ENCODE data around the gene CERCAM. TPM values are rescaled to one million over a fixed set of nuclear protein-coding genes. Genes with fewer than 3 reads are reported as not detected.

The CERCAM gene
- total and polyA plus RNA-seq, 4 experiments from 2014 or later = 0.29 to 0.64 (median 0.38) TPM; not detected in 1

DNA sequence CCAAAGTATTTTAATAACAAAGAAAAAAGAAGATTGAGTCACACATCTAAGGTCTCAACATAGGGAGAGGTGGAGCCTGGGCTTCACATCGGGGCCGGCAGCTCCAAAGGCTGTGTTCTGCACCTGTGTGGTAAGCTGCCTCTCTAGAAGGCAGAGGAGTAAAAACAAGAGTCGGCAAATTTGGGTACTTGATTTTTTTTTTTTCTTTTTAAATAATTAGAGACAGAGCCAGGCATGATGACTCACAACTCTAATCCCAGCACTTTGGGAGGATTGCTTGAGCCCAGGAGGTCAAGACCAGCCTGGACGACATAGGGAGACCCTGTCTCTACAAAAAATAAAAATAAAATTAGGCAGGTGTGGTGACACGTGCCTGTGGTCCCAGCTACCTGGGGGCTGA lies 44.8 kb upstream of the CERCAM start:
- peaks cover 16 to 28% (median 24%) of the 10 kb centered on the region in 4 donors for H3K4me1 Mint-ChIP-seq
- H3K4me1 ChIP-seq (ENCODE audit: insufficient read depth, low read length) = peaks cover 13% of the 10 kb centered on the region
- H3K27ac ChIP-seq (ENCODE audit: low read depth, low read length) = no peak overlapping the region
- peaks cover 24 to 44% of the 10 kb centered on the region in 2 donors for H3K36me3 Mint-ChIP-seq
- H3K4me3 Mint-ChIP-seq = no peak overlapping the region
- no peaks in the 10 kb centered on the region for H3K9me3 ChIP-seq (ENCODE audit: control insufficient read depth in 1 of 2, low read length in 2 of 2)
- H3K9me3 Mint-ChIP-seq = peaks cover 0 to 2% (median 0%) of the 10 kb centered on the region in 8 donors
- peaks cover 22% of the 10 kb centered on the region for H3K36me3 ChIP-seq (ENCODE audit: insufficient read depth, low read length)
- H3K4me3 ChIP-seq (ENCODE audit: low read length in 2 of 2) = no peak overlapping the region
- peak overlapping the region in 2 of 7 donors; percentile 22 to 58 for H3K27ac Mint-ChIP-seq
- ChIA-PET CTCF (ENCODE audit: partially characterized antibody) (no interaction called here), POLR2A (ENCODE audit: partially characterized antibody) (no interaction called here)
- intact Hi-C loops (cut with micrococcal nuclease) = loop anchor here (10.0 kb wide), 1 partner anchor 399 kb away; the partner anchor contains the start of gene ZER1
- H3K27me3 Mint-ChIP-seq = no peaks in the 10 kb centered on the region
- no peak for DNase-seq
- H3K27me3 ChIP-seq (ENCODE audit: insufficient read depth, low read length) = no peaks in the 10 kb centered on the region

DNA sequence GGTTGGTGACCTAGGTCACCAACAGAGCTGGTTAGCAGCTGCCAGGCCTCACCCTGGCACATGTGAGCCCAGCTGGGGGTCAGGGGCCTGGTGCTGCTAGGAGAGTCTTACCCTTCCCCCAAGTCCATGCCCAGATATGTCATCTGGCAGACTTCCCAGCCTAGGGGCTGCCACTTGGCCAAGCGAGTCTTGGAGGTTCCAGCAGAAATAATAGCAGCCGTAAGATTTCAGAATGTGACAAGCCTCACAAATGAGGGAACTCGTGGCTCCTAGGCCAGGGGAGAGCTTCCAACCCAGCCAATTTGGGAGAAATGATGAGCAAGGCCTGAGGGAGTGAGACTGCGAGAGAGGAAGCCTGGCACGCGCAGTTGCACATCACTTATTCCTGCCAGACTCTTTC lies 38.4 kb upstream of the CERCAM start:
- Histone ChIP-seq H3K36me3 (ENCODE audit: insufficient read depth, low read length) (peaks cover 39% of the 10 kb centered on the region), H3K4me3 (ENCODE audit: low read length in 2 of 2) (no peak overlapping the region), H3K27me3 (ENCODE audit: insufficient read depth, low read length) (no peaks in the 10 kb centered on the region), H3K27ac (ENCODE audit: low read depth, low read length) (no peak overlapping the region), H3K4me1 (ENCODE audit: insufficient read depth, low read length) (no peaks in the 10 kb centered on the region), H3K9me3 (ENCODE audit: control insufficient read depth in 1 of 2, low read length in 2 of 2) (no peaks in the 10 kb centered on the region)
- Mint-ChIP-seq H3K9me3 (peaks cover 0 to 2% (median 0%) of the 10 kb centered on the region in 8 donors), H3K4me3 (no peak overlapping the region), H3K4me1 (peaks cover 0 to 2% (median under 1%) of the 10 kb centered on the region in 4 donors), H3K36me3 (peaks cover 26 to 51% of the 10 kb centered on the region in 2 donors), H3K27ac (peak overlapping the region in 1 of 7 donors; percentile 4), H3K27me3 (no peaks in the 10 kb centered on the region)
- intact Hi-C loops (cut with micrococcal nuclease) = no loop called here
- DNase-seq = no peak
- ChIA-PET CTCF (ENCODE audit: partially characterized antibody) (no interaction called here), POLR2A (ENCODE audit: partially characterized antibody) (interaction anchor here (2.0 kb wide), 1 partner anchor 11 kb away, joined by 6 read pairs; the partner anchor contains the start of gene URM1)

DNA sequence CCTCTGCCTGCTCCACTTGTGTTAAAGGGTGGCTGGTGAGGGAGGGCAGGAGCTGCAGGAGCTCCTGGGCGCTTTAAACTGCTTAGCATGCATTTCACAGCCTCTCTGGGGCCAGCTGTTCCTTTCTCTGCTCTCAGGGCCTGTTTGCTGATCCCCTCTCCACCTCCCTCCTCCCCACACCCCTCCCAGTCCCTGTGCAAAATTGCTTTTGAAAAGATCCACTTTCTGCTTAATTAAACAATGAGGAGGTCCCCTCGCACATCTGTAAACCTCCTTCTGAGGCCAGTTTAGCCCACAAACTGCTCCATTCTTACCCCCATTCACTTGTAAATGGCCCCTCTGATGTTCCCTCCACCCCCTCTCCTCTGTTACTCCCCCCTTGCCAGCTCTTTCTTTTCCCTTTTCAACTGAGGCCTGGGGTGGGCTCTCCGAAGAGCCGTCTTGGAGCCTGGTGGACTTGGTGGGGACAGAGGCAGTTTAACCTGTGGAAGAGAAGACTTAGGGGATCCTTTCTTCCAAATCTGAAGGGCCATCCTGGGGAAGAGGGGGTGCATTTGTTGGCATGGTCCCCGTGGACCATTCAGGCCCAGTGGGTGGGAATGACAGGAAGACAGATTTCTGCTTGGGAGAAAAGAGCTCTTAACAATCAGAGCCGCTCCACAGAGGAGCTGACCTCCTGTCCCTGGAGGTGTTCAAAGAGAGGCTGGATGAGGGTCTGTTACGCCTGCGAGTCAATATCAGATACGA lies 37.5 kb upstream of the CERCAM start:
- Histone ChIP-seq H3K9me3 (ENCODE audit: control insufficient read depth in 1 of 2, low read length in 2 of 2) (no peaks in the 10 kb centered on the region), H3K36me3 (ENCODE audit: insufficient read depth, low read length) (peaks cover 43% of the 10 kb centered on the region), H3K4me1 (ENCODE audit: insufficient read depth, low read length) (no peaks in the 10 kb centered on the region), H3K27me3 (ENCODE audit: insufficient read depth, low read length) (no peaks in the 10 kb centered on the region), H3K4me3 (ENCODE audit: low read length in 2 of 2) (no peak overlapping the region), H3K27ac (ENCODE audit: low read depth, low read length) (no peak overlapping the region)
- Mint-ChIP-seq H3K9me3 (peaks cover 0 to 2% (median 0%) of the 10 kb centered on the region in 8 donors), H3K4me1 (peaks cover 0 to 2% (median under 1%) of the 10 kb centered on the region in 4 donors), H3K4me3 (no peak overlapping the region), H3K36me3 (peaks cover 31 to 57% of the 10 kb centered on the region in 2 donors), H3K27me3 (no peaks in the 10 kb centered on the region), H3K27ac (peak overlapping the region in 2 of 7 donors; percentile 41 to 47)
- ChIA-PET POLR2A (ENCODE audit: partially characterized antibody) (interaction anchor here (1.9 to 2.0 kb wide), 2 partner anchors 12 to 21 kb away, joined by 6 read pairs; partner anchors contain the start of gene URM1), CTCF (ENCODE audit: partially characterized antibody) (interaction anchor here (1.2 kb wide), 1 partner anchor 55 kb away, joined by 3 read pairs; no protein-coding TSS in a partner anchor)
- intact Hi-C loops (cut with micrococcal nuclease) = no loop called here
- DNase-seq = no peak

DNA sequence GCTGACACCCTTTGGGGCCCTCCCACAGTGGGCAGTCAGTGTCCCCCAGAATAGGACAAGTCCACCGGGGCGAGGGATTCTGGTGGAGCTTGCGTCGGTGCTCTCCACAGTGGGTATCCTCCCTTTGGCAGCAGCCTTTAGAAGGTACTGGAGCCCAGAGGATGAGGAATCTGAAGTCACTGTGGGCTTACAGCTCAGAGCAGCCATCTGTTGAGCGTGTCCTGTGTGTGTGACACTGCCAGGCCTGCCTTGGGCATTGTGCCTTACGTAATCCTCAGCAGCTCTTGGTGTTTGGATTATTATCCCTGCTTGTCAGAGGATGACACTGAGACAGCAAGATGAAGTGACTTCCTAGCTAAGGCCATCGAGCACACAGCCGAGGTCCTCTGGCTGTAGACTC lies 36.9 kb upstream of the CERCAM start:
- no peaks in the 10 kb centered on the region for H3K4me1 ChIP-seq (ENCODE audit: insufficient read depth, low read length)
- H3K36me3 Mint-ChIP-seq = peaks cover 31 to 59% of the 10 kb centered on the region in 2 donors
- no peaks in the 10 kb centered on the region for H3K27me3 Mint-ChIP-seq
- no peak overlapping the region for H3K27ac Mint-ChIP-seq
- ChIA-PET POLR2A (ENCODE audit: partially characterized antibody) (interaction anchor here (1.9 to 2.0 kb wide), 2 partner anchors 12 to 22 kb away, joined by 6 read pairs; partner anchors contain the start of gene URM1), CTCF (ENCODE audit: partially characterized antibody) (interaction anchor here (1.2 kb wide), 1 partner anchor 55 kb away, joined by 3 read pairs; no protein-coding TSS in a partner anchor)
- no peak for DNase-seq
- intact Hi-C loops (cut with micrococcal nuclease) = no loop called here
- peaks cover 0 to 2% (median 0%) of the 10 kb centered on the region in 8 donors for H3K9me3 Mint-ChIP-seq
- H3K27me3 ChIP-seq (ENCODE audit: insufficient read depth, low read length) = no peaks in the 10 kb centered on the region
- H3K4me3 Mint-ChIP-seq = no peak overlapping the region
- no peak overlapping the region for H3K4me3 ChIP-seq (ENCODE audit: low read length in 2 of 2)
- no peaks in the 10 kb centered on the region for H3K9me3 ChIP-seq (ENCODE audit: control insufficient read depth in 1 of 2, low read length in 2 of 2)
- peaks cover 45% of the 10 kb centered on the region for H3K36me3 ChIP-seq (ENCODE audit: insufficient read depth, low read length)
- peaks cover 0 to 2% (median under 1%) of the 10 kb centered on the region in 4 donors for H3K4me1 Mint-ChIP-seq
- H3K27ac ChIP-seq (ENCODE audit: low read depth, low read length) = no peak overlapping the region

DNA sequence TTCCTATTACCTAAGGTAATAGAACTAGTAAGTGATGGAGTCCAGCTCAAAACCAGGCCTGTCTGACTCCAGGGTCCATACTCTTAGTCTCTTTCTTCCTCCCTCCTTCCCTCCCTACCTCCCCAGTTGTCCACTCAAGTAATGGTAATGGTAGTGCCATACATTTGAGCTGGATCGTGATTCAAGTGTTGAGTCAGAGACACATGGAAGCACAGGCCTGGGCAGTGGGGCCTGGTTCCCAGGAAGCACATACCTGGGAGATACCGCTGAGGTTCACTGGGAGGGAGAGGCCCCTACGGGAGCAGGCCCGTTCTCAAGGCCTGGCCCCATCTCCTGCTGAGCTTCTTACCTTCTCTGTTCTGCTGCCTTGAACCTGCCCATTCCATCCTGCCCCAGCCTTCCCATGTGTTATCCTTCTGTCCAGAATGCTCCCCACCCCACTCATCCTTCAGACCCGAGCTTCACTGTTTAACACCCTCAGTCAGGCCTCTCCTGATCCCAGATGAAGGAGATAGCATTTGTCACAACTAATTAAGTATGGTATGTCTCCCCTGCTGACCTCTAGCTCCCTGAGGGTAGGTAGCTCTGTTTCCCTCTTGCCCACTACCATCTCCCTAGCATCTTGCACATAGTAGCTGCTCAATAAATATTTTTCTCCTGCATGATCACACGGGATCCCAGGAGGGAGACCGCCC lies 35.7 kb upstream of the CERCAM start:
- H3K4me1 ChIP-seq (ENCODE audit: insufficient read depth, low read length) = no peaks in the 10 kb centered on the region
- no peak for DNase-seq
- Mint-ChIP-seq H3K9me3 (peaks cover 0 to 2% (median 0%) of the 10 kb centered on the region in 8 donors), H3K4me3 (no peak overlapping the region), H3K27ac (no peak overlapping the region), H3K4me1 (peaks cover 0 to 2% (median 0%) of the 10 kb centered on the region in 4 donors), H3K27me3 (no peaks in the 10 kb centered on the region), H3K36me3 (peaks cover 29 to 60% of the 10 kb centered on the region in 2 donors)
- no peak overlapping the region for H3K4me3 ChIP-seq (ENCODE audit: low read length in 2 of 2)
- no peaks in the 10 kb centered on the region for H3K9me3 ChIP-seq (ENCODE audit: control insufficient read depth in 1 of 2, low read length in 2 of 2)
- H3K36me3 ChIP-seq (ENCODE audit: insufficient read depth, low read length) = peaks cover 55% of the 10 kb centered on the region
- CTCF ChIA-PET (ENCODE audit: partially characterized antibody) = no interaction called here
- intact Hi-C loops (cut with micrococcal nuclease) = no loop called here
- H3K27me3 ChIP-seq (ENCODE audit: insufficient read depth, low read length) = no peaks in the 10 kb centered on the region
- H3K27ac ChIP-seq (ENCODE audit: low read depth, low read length) = no peak overlapping the region
- POLR2A ChIA-PET (ENCODE audit: partially characterized antibody) = interaction anchor here (0.9 to 1.9 kb wide), 2 partner anchors 10 to 23 kb away, joined by 3 to 6 read pairs; no protein-coding TSS in a partner anchor

DNA sequence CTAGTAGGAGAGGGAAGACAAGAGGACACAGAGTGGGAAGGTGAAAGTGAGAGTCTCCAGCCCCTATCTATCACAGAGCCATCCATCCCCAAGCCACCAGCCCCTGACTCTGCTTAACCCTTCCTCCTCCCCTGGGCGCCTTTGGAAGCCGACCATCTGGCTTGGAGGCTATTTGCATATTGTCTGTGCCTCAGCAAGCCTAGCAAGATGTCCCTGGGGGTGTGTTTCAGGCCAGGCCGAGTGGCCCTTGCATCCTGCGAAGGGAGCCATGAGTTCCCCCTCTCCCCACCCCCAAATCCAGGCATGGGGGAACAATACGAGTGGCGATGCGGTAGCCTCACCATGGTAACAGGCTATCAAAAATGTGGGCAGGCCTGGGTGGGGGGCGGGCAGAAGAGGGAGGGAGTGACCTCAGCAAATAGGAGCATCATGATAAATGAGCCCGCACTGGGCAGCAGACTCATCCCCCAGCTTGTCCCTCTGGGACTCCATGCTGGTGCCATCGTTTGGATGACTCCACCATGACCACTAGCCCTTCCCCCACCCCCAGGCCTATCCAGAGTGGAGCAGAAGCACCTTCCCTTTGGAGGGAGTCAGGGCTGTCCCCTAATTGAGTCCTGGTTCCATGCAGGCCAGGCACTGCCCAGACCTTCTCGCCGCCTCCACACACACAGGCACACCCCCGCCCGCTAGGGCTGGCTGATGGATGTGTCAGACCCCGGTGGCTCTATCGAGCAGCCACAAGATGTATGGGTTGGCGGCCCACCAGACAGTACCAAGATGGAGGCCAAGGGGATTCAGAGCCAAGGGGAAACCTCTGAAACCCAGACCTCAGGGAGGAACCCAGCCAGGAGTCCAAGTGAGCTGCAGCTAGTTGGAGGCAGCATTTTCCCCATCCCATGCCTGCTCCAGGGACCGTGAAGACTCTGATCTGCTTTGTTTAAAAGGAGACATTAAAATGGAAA lies 34.9 kb upstream of the CERCAM start:
- H3K4me1 ChIP-seq (ENCODE audit: insufficient read depth, low read length) = no peaks in the 10 kb centered on the region
- Mint-ChIP-seq H3K27ac (no peak overlapping the region), H3K36me3 (peaks cover 29 to 57% of the 10 kb centered on the region in 2 donors), H3K27me3 (no peaks in the 10 kb centered on the region), H3K9me3 (peaks cover 0 to 2% (median 0%) of the 10 kb centered on the region in 8 donors), H3K4me3 (no peak overlapping the region), H3K4me1 (peaks cover 0 to 2% (median 0%) of the 10 kb centered on the region in 4 donors)
- H3K9me3 ChIP-seq (ENCODE audit: control insufficient read depth in 1 of 2, low read length in 2 of 2) = no peaks in the 10 kb centered on the region
- no peaks in the 10 kb centered on the region for H3K27me3 ChIP-seq (ENCODE audit: insufficient read depth, low read length)
- peaks cover 61% of the 10 kb centered on the region for H3K36me3 ChIP-seq (ENCODE audit: insufficient read depth, low read length)
- no peak overlapping the region for H3K27ac ChIP-seq (ENCODE audit: low read depth, low read length)
- ChIA-PET CTCF (ENCODE audit: partially characterized antibody) (no interaction called here), POLR2A (ENCODE audit: partially characterized antibody) (interaction anchor here (1.9 kb wide), 1 partner anchor 24 kb away, joined by 6 read pairs; no protein-coding TSS in a partner anchor)
- H3K4me3 ChIP-seq (ENCODE audit: low read length in 2 of 2) = no peak overlapping the region
- no peak for DNase-seq
- intact Hi-C loops (cut with micrococcal nuclease) = no loop called here

Measured in CD4-positive, alpha-beta memory T cell (primary cell).